Fibroblast of lung (primary cell): Measurements from ENCODE around the gene CTRL. TPM values are rescaled to one million over a fixed set of nuclear protein-coding genes. Genes with fewer than 3 reads are reported as not detected.

Experiments used
- DNase-seq, 2 donors: peaks; one replicate each; pipeline versions ENCODE4 v3.0.0 to v3.0.0-alpha.2; 2010; ENCODE audit warnings: low read depth in 2 of 2
- H2AFZ ChIP-seq: 2 replicates; pipeline ENCODE4 v1.5.1; 2012; ENCODE audit warnings: low read length, control low read depth, inconsistent platforms
- H3K27ac ChIP-seq: 2 replicates; pipeline ENCODE4 v1.5.1; 2011; ENCODE audit warnings: low read length, control low read depth; ENCODE audit not compliant: insufficient read depth
- H3K27me3 ChIP-seq: 2 replicates; pipeline ENCODE4 v1.5.1; 2011; ENCODE audit warnings: mild to moderate bottlenecking, low read length; ENCODE audit not compliant: control insufficient read depth, insufficient read depth
- H3K36me3 ChIP-seq: 2 replicates; pipeline ENCODE4 v1.5.1; 2011; ENCODE audit warnings: low read length; ENCODE audit not compliant: control insufficient read depth, insufficient read depth
- H3K4me1 ChIP-seq: 2 replicates; pipeline ENCODE4 v1.5.1; 2011; ENCODE audit warnings: low read length; ENCODE audit not compliant: control insufficient read depth, insufficient read depth; ENCODE audit errors: extremely low read depth
- H3K4me2 ChIP-seq: 2 replicates; pipeline ENCODE4 v1.5.1; 2011; ENCODE audit warnings: low read length, control low read depth; ENCODE audit not compliant: insufficient read depth; ENCODE audit errors: extremely low read depth
- H3K4me3 ChIP-seq, 4 experiments: fragments of 200-600 bp in 1 of 4; sonication (generic) in 1 of 4; replicated peaks in 1 of 4; 2 replicates each; pipeline ENCODE4 v1.5.1; 2011 to 2016; ENCODE audit warnings: low read length in 4 of 4, low read depth in 3 of 4, mild to moderate bottlenecking in 3 of 4, control low read depth in 2 of 4, inconsistent platforms in 1 of 4, mixed read lengths in 1 of 4; ENCODE audit not compliant: insufficient read depth in 1 of 4; ENCODE audit errors: control extremely low read depth in 1 of 4
- H3K79me2 ChIP-seq: 2 replicates; pipeline ENCODE4 v1.5.1; 2012; ENCODE audit warnings: mild to moderate bottlenecking, low read length, inconsistent platforms; ENCODE audit not compliant: control insufficient read depth, insufficient read depth
- H3K9ac ChIP-seq: 2 replicates; pipeline ENCODE4 v1.5.1; 2011; ENCODE audit warnings: mild to moderate bottlenecking, low read length, control low read depth; ENCODE audit not compliant: insufficient read depth
- H3K9me3 ChIP-seq: 2 replicates; pipeline ENCODE4 v1.5.1; 2012; ENCODE audit warnings: low read depth, low read length; ENCODE audit not compliant: control insufficient read depth, insufficient read depth
- H4K20me1 ChIP-seq: 2 replicates; pipeline ENCODE4 v1.5.1; 2011; ENCODE audit warnings: low read length; ENCODE audit not compliant: control insufficient read depth, insufficient read depth; ENCODE audit errors: extremely low read depth
- EZH2 ChIP-seq: IDR thresholded peaks from 2 replicates; pipeline ENCODE4 v1.5.1; 2012; ENCODE audit warnings: low read length, control low read depth, mild to moderate bottlenecking; ENCODE audit errors: missing control alignments
- polyA plus RNA-seq, 2 donors: library from polyadenylated mRNA; depleted of rRNA in 1 of 2; stranded (reverse) in 1 of 2; unstranded in 1 of 2; fragments of >200 nt; gene quantifications; 2 replicates each; pipeline ENCODE4 v1.2.1, GENCODE V29; 2011 to 2012; ENCODE audit warnings: missing spikeins in 1 of 2
- total RNA-seq: library from RNA; depleted of rRNA; stranded (reverse); fragments of >200 nt; gene quantifications from 2 replicates; pipeline ENCODE4 v1.2.1, GENCODE V29; 2014
- TF ChIP-seq, protein P1 (sequence below), 2 donors: IDR thresholded peaks in 1 of 2; conservative IDR thresholded peaks in 1 of 2; 1 replicate in 1 of 2; 2 replicates in 1 of 2; pipeline ENCODE4 v1.5.1; 2011 to 2012; ENCODE audit warnings: low read length in 2 of 2, control low read depth in 1 of 2, inconsistent platforms in 1 of 2, low read depth in 1 of 2, mild to moderate bottlenecking in 1 of 2

The CTRL gene
- total and polyA plus RNA-seq, 2 donors (not counting 1 experiment from before 2014, with no cell fraction given): 0.14 to 0.33 TPM

DNA sequence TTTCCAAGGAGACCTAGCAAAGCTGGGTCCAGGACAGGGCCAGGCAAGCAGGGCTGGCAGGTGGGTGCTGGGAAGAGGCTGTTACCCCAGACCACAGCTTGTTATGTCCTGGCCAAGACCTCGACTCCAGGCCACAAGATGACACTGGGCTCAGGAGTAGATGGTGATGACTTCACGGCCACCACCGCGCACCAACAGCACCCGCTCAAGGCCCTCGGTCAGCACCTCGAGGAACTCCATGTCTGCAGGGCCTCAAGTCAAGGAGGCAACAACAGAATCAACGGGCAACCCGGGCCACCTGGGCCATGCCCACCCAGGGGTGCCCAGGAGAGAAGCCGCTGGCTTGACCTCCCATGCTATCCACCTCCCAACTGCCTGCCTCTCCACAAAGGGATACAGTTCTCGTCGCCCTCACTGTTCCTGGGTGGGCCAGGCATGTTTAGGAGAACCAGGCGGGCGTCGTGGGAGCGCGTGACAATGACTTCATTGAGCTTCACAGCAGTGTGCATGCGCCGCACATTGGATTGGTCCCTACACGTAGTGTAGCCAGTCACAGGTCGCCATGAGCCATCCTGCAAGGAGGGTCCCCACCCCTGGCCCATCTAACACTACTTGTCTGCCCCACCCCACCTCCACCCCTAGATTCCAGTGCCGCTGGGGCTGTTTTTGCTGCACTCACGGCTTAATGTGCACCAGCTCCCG is 13.2 kb upstream of the CTRL start:
- H3K9ac ChIP-seq: no peak overlapping the region
- H3K27me3 ChIP-seq: no peaks in the 10 kb centered on the region
- no peak overlapping the region for H2AFZ ChIP-seq
- peaks cover 9% of the 10 kb centered on the region for H3K4me1 ChIP-seq
- no peaks in the 10 kb centered on the region for H4K20me1 ChIP-seq
- H3K36me3 ChIP-seq: peaks cover 74% of the 10 kb centered on the region
- peak overlapping the region; percentile 63 for H3K27ac ChIP-seq
- H3K79me2 ChIP-seq: peaks cover 2% of the 10 kb centered on the region
- TF ChIP-seq EZH2: no peak
- TF ChIP-seq, protein P1, sequence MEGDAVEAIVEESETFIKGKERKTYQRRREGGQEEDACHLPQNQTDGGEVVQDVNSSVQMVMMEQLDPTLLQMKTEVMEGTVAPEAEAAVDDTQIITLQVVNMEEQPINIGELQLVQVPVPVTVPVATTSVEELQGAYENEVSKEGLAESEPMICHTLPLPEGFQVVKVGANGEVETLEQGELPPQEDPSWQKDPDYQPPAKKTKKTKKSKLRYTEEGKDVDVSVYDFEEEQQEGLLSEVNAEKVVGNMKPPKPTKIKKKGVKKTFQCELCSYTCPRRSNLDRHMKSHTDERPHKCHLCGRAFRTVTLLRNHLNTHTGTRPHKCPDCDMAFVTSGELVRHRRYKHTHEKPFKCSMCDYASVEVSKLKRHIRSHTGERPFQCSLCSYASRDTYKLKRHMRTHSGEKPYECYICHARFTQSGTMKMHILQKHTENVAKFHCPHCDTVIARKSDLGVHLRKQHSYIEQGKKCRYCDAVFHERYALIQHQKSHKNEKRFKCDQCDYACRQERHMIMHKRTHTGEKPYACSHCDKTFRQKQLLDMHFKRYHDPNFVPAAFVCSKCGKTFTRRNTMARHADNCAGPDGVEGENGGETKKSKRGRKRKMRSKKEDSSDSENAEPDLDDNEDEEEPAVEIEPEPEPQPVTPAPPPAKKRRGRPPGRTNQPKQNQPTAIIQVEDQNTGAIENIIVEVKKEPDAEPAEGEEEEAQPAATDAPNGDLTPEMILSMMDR (conservative IDR thresholded peaks at IDR 0.05 in 1 of 2, IDR thresholded peaks at IDR 0.05 in 1 of 2; ENCODE audit: low read depth in 1 of 2, low read length in 2 of 2): no peak
- no peak overlapping the region for H3K4me2 ChIP-seq
- H3K9me3 ChIP-seq: no peaks in the 10 kb centered on the region
- DNase-seq: no peak
- H3K4me3 ChIP-seq: no peak overlapping the region

DNA sequence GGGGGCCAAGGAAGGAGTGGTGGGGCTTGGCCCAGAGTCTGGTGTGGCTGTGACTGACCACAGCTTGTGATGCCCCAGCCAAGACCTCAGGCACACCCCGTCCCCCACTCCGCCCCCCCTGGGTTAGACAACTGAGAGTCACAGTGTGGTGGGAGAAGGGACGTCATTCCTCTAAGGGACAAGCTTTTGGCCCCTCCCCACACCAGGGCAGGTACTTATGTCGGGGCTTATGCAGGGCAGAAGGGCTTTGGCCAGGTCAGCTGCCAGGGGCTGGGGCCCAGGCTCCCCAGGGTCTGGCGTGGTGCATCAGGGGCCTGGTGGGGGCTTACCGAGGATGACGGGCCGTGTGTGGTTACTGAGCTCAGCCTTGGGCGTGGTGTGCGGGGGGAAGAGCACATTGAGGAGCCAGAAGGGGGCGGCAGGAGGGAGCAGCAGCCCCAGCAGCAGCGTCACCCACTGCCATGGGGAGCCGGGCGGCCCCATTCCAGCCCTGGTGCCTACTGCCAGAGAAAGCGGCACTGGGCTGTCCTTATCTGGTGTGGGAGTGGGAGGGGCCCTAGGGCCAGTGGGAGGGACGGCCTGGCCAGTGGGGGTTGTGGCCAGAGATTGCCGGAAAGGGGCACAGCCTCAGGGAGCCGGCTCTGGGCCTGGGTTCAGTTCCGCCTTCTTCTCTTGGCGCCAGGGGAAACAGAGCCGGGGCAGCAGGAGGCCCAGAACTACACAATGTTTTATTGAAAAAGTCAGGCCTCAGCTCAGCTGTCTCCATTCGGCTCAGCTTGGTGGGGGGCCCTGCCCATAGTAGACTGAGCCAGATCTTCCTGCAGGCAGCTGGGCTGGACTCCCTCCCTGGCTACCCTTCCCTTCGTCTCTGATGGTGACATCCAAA is 12.2 kb upstream of the CTRL start, which contains the start of gene LCAT:
Gene LCAT, minus strand, starts transcription at position 502 of the 886 bp plus-strand sequence. Its CDS starts 19 bp downstream, at position 483.
- TF ChIP-seq EZH2: no peak
- TF ChIP-seq, protein P1 (conservative IDR thresholded peaks at IDR 0.05 in 1 of 2, IDR thresholded peaks at IDR 0.05 in 1 of 2; ENCODE audit: low read depth in 1 of 2, low read length in 2 of 2): no peak
- Histone ChIP-seq H3K9ac (no peak within 1 kb of the TSS), H3K4me3 (no peak within 1 kb of the TSS), H4K20me1 (no peaks in the 10 kb centered on the region), H3K9me3 (no peaks in the 10 kb centered on the region), H3K4me1 (peaks cover 9% of the 10 kb centered on the region), H3K27me3 (no peaks in the 10 kb centered on the region), H3K79me2 (peaks cover 2% of the 10 kb centered on the region), H3K27ac (peak within 1 kb of the TSS; percentile 63), H2AFZ (no peak within 1 kb of the TSS), H3K36me3 (peaks cover 75% of the 10 kb centered on the region), H3K4me2 (peak within 1 kb of the TSS; percentile 13)
- peak; percentile 36 to 56 for DNase-seq

DNA sequence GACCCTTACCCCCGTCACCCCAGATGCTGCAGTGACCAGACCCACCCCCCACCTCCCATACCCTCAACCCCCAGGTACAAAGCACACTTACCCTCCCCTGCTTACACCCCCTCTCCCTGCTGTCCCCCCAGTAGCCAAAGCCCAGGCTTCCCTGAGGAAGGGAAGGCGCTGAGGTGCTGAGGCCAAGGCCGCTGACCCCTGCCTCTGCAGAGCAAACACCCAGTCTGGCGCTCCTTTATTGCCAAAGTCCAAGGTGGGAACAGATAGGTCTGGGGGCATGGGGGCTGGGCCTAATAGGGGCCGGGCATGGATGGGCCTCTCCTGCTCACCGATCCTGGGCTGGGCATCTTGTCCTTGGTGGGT is 11.6 kb upstream of the CTRL start:
- Histone ChIP-seq H3K4me3 (no peak overlapping the region), H3K4me2 (no peak overlapping the region), H3K4me1 (peaks cover 9% of the 10 kb centered on the region), H2AFZ (no peak overlapping the region), H3K79me2 (peaks cover 2% of the 10 kb centered on the region), H3K9ac (no peak overlapping the region), H3K9me3 (no peaks in the 10 kb centered on the region), H3K36me3 (peaks cover 68% of the 10 kb centered on the region), H3K27ac (peak overlapping the region; percentile 63), H3K27me3 (no peaks in the 10 kb centered on the region), H4K20me1 (no peaks in the 10 kb centered on the region)
- no peak for DNase-seq
- TF ChIP-seq, protein P1 (conservative IDR thresholded peaks at IDR 0.05 in 1 of 2, IDR thresholded peaks at IDR 0.05 in 1 of 2; ENCODE audit: low read depth in 1 of 2, low read length in 2 of 2): no peak
- no peak for TF ChIP-seq EZH2
